IMR-90 (cell line): ENCODE data around the gene TMEM218. TPM values are rescaled to one million over a fixed set of nuclear protein-coding genes. Genes with fewer than 3 reads are reported as not detected.

Experiments used
- ATAC-seq: fragments of 200-7000 bp; cut with Tn5 transposase; 2 replicates; pipeline ENCODE4 v1.9.1; 2020; ENCODE audit warnings: low read depth, mild to moderate bottlenecking, moderate library complexity
- BruUV-seq: library from RNA; stranded (reverse); fragments of 400-500 nt; replicated peaks from 2 replicates; lab custom pipeline; 2021; lab: Mats Ljungman, UMichigan
- CTCF ChIA-PET: fragments of 300-600 bp; formaldehyde crosslinking; extraction: SDS; loops from one replicate; lab custom pipeline; 2021; ENCODE audit warnings: antibody characterized with exemption; lab: Yijun Ruan, JAX
- POLR2A ChIA-PET: fragments of 300-600 bp; sonication (Branson Sonifier 250); formaldehyde crosslinking; loops from one replicate; lab custom pipeline; 2022; ENCODE audit warnings: antibody characterized with exemption; ENCODE audit not compliant: unreplicated experiment; lab: Charles Lee
- DNase-seq: peaks from one replicate; pipeline ENCODE4 v3.0.0; 2013
- H2AFZ ChIP-seq: replicated peaks from 2 replicates; pipeline ENCODE3; 2013; ENCODE audit warnings: low read length, mild to moderate bottlenecking; ENCODE audit not compliant: poor library complexity
- H2AK5ac ChIP-seq: 2 replicates; pipeline ENCODE4 v1.6.1; 2013; ENCODE audit warnings: low read depth, low read length, inconsistent platforms
- H2AK9ac ChIP-seq: replicated peaks from 2 replicates; pipeline ENCODE3; 2013; ENCODE audit warnings: mild to moderate bottlenecking, low read depth, low read length, moderate library complexity; ENCODE audit not compliant: poor library complexity
- H2BK120ac ChIP-seq: 2 replicates; pipeline ENCODE4 v1.6.1; 2013; ENCODE audit warnings: low read depth, low read length, inconsistent platforms
- H2BK15ac ChIP-seq: 3 replicates; pipeline ENCODE4 v1.6.1; 2013; ENCODE audit warnings: low read depth, low read length, inconsistent platforms
- H2BK20ac ChIP-seq: 2 replicates; pipeline ENCODE4 v1.6.1; 2013; ENCODE audit warnings: low read depth, mild to moderate bottlenecking, inconsistent platforms, low read length, moderate library complexity
- H2BK5ac ChIP-seq: 2 replicates; pipeline ENCODE4 v1.6.1; 2013; ENCODE audit warnings: mild to moderate bottlenecking, low read depth, low read length, inconsistent platforms; ENCODE audit not compliant: poor library complexity, severe bottlenecking
- H3K14ac ChIP-seq: replicated peaks from 2 replicates; pipeline ENCODE4 v1.6.1; 2013; ENCODE audit warnings: low read depth, low read length, inconsistent platforms
- H3K18ac ChIP-seq: 2 replicates; pipeline ENCODE4 v1.6.1; 2013; ENCODE audit warnings: low read depth, low read length, control low read depth
- H3K23ac ChIP-seq: 2 replicates; pipeline ENCODE4 v1.6.1; 2013; ENCODE audit warnings: low read depth, low read length, inconsistent platforms
- H3K27ac ChIP-seq: 2 replicates; pipeline ENCODE4 v1.5.1; 2013; ENCODE audit warnings: mild to moderate bottlenecking, control low read depth, low read length; ENCODE audit not compliant: insufficient read depth
- H3K27me3 ChIP-seq: 2 replicates; pipeline ENCODE4 v1.6.1; 2013; ENCODE audit warnings: low read length; ENCODE audit not compliant: control insufficient read depth, insufficient read depth
- H3K36me3 ChIP-seq: 2 replicates; pipeline ENCODE4 v1.6.1; 2013; ENCODE audit warnings: low read length, mixed read lengths; ENCODE audit not compliant: control insufficient read depth, insufficient read depth
- H3K4ac ChIP-seq: 2 replicates; pipeline ENCODE4 v1.6.1; 2013; ENCODE audit warnings: low read depth, low read length, inconsistent platforms
- H3K4me1 ChIP-seq: 2 replicates; pipeline ENCODE4 v1.6.1; 2013; ENCODE audit warnings: low read length, mixed read lengths; ENCODE audit not compliant: control insufficient read depth, insufficient read depth
- H3K4me2 ChIP-seq: 2 replicates; pipeline ENCODE4 v1.6.1; 2013; ENCODE audit warnings: low read depth, mild to moderate bottlenecking, control low read depth, low read length, moderate library complexity
- H3K4me3 ChIP-seq: 2 replicates; pipeline ENCODE4 v1.5.1; 2013; ENCODE audit warnings: low read depth, mild to moderate bottlenecking, control low read depth, low read length, moderate library complexity; ENCODE audit not compliant: insufficient read depth
- H3K56ac ChIP-seq: 2 replicates; pipeline ENCODE4 v1.6.1; 2013; ENCODE audit warnings: low read length, inconsistent platforms; ENCODE audit not compliant: insufficient read depth; ENCODE audit errors: extremely low read depth
- H3K79me1 ChIP-seq, 2 experiments: 2 replicates each; pipeline ENCODE4 v1.6.1; 2013; ENCODE audit warnings: low read length in 2 of 2, inconsistent platforms in 1 of 2, low read depth in 1 of 2
- H3K9ac ChIP-seq: 2 replicates; pipeline ENCODE4 v1.6.1; 2013; ENCODE audit warnings: low read depth, low read length, control low read depth
- H3K9me1 ChIP-seq: 2 replicates; pipeline ENCODE4 v1.6.1; 2013; ENCODE audit warnings: low read length, inconsistent platforms; ENCODE audit not compliant: insufficient read depth
- H3K9me3 ChIP-seq: 2 replicates; pipeline ENCODE4 v1.6.1; 2013; ENCODE audit warnings: low read length; ENCODE audit not compliant: control insufficient read depth, insufficient read depth
- H4K20me1 ChIP-seq: 2 replicates; pipeline ENCODE4 v1.6.1; 2013; ENCODE audit warnings: low read length, inconsistent platforms; ENCODE audit not compliant: insufficient read depth
- H4K5ac ChIP-seq: 2 replicates; pipeline ENCODE4 v1.6.1; 2013; ENCODE audit warnings: mild to moderate bottlenecking, low read depth, low read length, control low read depth
- H4K8ac ChIP-seq, 2 experiments: 2 replicates each; pipeline ENCODE4 v1.6.1; 2013; ENCODE audit warnings: low read depth in 2 of 2, low read length in 2 of 2, control low read depth in 1 of 2, inconsistent platforms in 1 of 2
- H4K91ac ChIP-seq: 2 replicates; pipeline ENCODE4 v1.6.1; 2013; ENCODE audit warnings: low read depth, low read length, inconsistent platforms; ENCODE audit not compliant: insufficient read depth
- BHLHE40 ChIP-seq: fragments of 150-350 bp; IDR thresholded peaks from 2 replicates; pipeline ENCODE4 v1.6.1; 2016; ENCODE audit warnings: mild to moderate bottlenecking, low read depth, low read length
- CEBPB ChIP-seq: IDR thresholded peaks from 2 replicates; pipeline ENCODE4 v1.6.1; 2012; ENCODE audit warnings: low read depth, low read length, improper control_type of control experiment
- CHD1 ChIP-seq: IDR thresholded peaks from 2 replicates; pipeline ENCODE4 v1.6.1; 2012; ENCODE audit warnings: low read depth, low read length, improper control_type of control experiment
- CTCF ChIP-seq: conservative IDR thresholded peaks from 2 replicates; pipeline ENCODE4 v1.5.1; 2012; ENCODE audit warnings: mild to moderate bottlenecking, low read depth, low read length, improper control_type of control experiment
- FOS ChIP-seq: fragments of 150-350 bp; IDR thresholded peaks from 2 replicates; pipeline ENCODE4 v1.6.1; 2016; ENCODE audit warnings: low read depth, low read length
- MAFK ChIP-seq: IDR thresholded peaks from 2 replicates; pipeline ENCODE4 v1.6.1; 2012; ENCODE audit warnings: low read depth, low read length, improper control_type of control experiment
- MAZ ChIP-seq: IDR thresholded peaks from 2 replicates; pipeline ENCODE4 v1.6.1; 2012; ENCODE audit warnings: low read depth, mild to moderate bottlenecking, low read length, improper control_type of control experiment, moderate library complexity, borderline replicate concordance
- MXI1 ChIP-seq: IDR thresholded peaks from 2 replicates; pipeline ENCODE4 v1.6.1; 2012; ENCODE audit warnings: low read depth, mild to moderate bottlenecking, low read length, moderate library complexity, borderline replicate concordance
- NFE2L2 ChIP-seq: fragments of 150-350 bp; IDR thresholded peaks from 2 replicates; pipeline ENCODE4 v1.6.1; 2016; ENCODE audit warnings: low read depth, mild to moderate bottlenecking, low read length
- POLR2A ChIP-seq: IDR thresholded peaks from 2 replicates; pipeline ENCODE4 v1.6.1; 2012; ENCODE audit warnings: mild to moderate bottlenecking, low read depth, low read length
- RAD21 ChIP-seq: IDR thresholded peaks from 2 replicates; pipeline ENCODE4 v1.6.1; 2012; ENCODE audit warnings: low read length, improper control_type of control experiment
- RCOR1 ChIP-seq: IDR thresholded peaks from 2 replicates; pipeline ENCODE4 v1.6.1; 2012; ENCODE audit warnings: mild to moderate bottlenecking, low read length, improper control_type of control experiment; ENCODE audit not compliant: insufficient replicate concordance
- RFX5 ChIP-seq: IDR thresholded peaks from 2 replicates; pipeline ENCODE4 v1.8.0; 2012; ENCODE audit warnings: low read depth, mild to moderate bottlenecking, low read length, moderate library complexity
- SMC3 ChIP-seq: fragments of 150-350 bp; IDR thresholded peaks from 2 replicates; pipeline ENCODE4 v1.6.1; 2016; ENCODE audit warnings: low read depth, mild to moderate bottlenecking, antibody characterized with exemption, low read length, moderate library complexity
- WGBS, 2 experiments: methylation state at CpG; one replicate each; pipeline versions ENCODE4 v1.1.5 to v1.1.7; 2013; ENCODE audit warnings: missing lambda C conversion rate in 2 of 2; ENCODE audit not compliant: insufficient read length in 1 of 2; ENCODE audit errors: extremely low coverage in 2 of 2; 5-methylcytosine and 5-hydroxymethylcytosine counted together
- dilution Hi-C: fragments of 300-500 bp; cut with HindIII; formaldehyde crosslinking; loops from one replicate; pipeline ENCODE4 v1.14.3; 2018; ENCODE audit warnings: low sequenced_read_pairs; ENCODE audit not compliant: unreplicated experiment
- in situ Hi-C: fragments of 300-500 bp; cut with MboI; formaldehyde crosslinking; loops from 3 replicates; pipeline ENCODE4 v1.14.3; 2019; ENCODE audit warnings: low sequenced_read_pairs, inconsistent platforms, mixed read lengths
- intact Hi-C: fragments of 100-400 bp; cut with micrococcal nuclease; formaldehyde crosslinking; loops from 2 replicates; pipeline ENCODE4 v1.10.0; 2022
- polyA plus RNA-seq, 3 experiments: library from polyadenylated mRNA; depleted of rRNA; stranded (reverse); fragments of >200 nt; gene quantifications; 2 replicates each; pipeline ENCODE4 v1.2.3, GENCODE V29; 2012; ENCODE audit warnings: low replicate concordance in 1 of 3
- total RNA-seq: library from RNA; depleted of rRNA; stranded (reverse); fragments of >200 nt; gene quantifications from 2 replicates; pipeline ENCODE4 v1.2.3, GENCODE V29; 2012
- TF ChIP-seq, protein P1 (sequence below): fragments of 150-350 bp; IDR thresholded peaks from 2 replicates; pipeline ENCODE4 v1.6.1; 2016; ENCODE audit warnings: low read depth, mild to moderate bottlenecking, low read length, moderate library complexity, borderline replicate concordance
- TF ChIP-seq, protein P2 (sequence below): fragments of 150-350 bp; IDR thresholded peaks from 2 replicates; pipeline ENCODE4 v1.6.1; 2017; ENCODE audit warnings: mild to moderate bottlenecking, antibody characterized with exemption, low read length, low read depth

TMEM218 gene
- total and polyA plus RNA-seq, 2 of the 4 experiments (the other 2 are of a cell fraction): 19.4 to 23.0 TPM

DNA sequence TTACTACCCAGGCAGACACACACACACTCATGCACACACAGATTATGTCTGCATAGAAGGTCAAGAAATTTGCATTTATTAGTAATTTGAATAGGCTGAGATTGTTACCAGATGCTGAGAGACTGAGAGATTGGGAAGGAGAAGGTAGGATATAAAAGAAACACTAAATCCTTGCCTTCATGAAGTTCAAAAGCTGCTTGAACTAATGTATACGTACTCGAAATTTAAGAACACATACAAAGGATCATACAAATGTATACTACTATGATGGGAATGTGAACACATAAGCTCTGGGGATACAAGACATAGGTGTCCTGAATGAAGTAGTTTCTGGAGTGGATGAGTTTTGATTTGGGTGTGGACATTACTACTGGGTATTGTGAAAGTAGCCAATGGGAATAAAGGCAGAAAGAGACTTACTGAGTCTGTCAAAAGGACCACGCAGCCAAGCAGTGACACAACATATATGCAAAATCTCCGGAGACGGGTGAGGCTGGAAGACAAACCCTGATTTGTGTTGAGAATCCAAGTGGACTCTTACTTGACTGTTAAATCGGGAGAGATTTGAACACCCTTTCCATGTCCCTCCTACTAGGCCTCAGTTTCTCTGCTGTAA, 45.8 kb upstream of the TMEM218 start:
- BruUV-seq: no TSS peak
- intact Hi-C loops: no loop called here
- H3K14ac ChIP-seq: no peak overlapping the region

More for the DNA sequence above, 45.8 kb upstream of the TMEM218 start:
- Histone ChIP-seq H3K18ac (no peak overlapping the region), H2AK5ac (no peak overlapping the region), H2BK120ac (no peak overlapping the region), H3K4ac (no peak overlapping the region), H3K4me3 (no peak overlapping the region), H3K4me1 (no peaks in the 10 kb centered on the region), H2BK5ac (no peak overlapping the region), H4K8ac (no peak overlapping the region), H4K5ac (no peak overlapping the region), H2BK15ac (no peak overlapping the region), H3K9me1 (no peaks in the 10 kb centered on the region; the same call in 1 of the 2 replicates), H3K56ac (no peak overlapping the region), H3K23ac (no peak overlapping the region), H3K9ac (no peak overlapping the region), H2AK9ac (no peak overlapping the region), H2BK20ac (no peak overlapping the region), H4K20me1 (no peaks in the 10 kb centered on the region), H3K79me1 (no peaks in the 10 kb centered on the region), H3K36me3 (no peaks in the 10 kb centered on the region), H3K9me3 (no peaks in the 10 kb centered on the region), H3K27me3 (peaks cover 39% of the 10 kb centered on the region), H3K4me2 (no peak overlapping the region), H4K91ac (no peak overlapping the region), H3K27ac (no peak overlapping the region), H2AFZ (no peak overlapping the region)
- in situ Hi-C loops: no loop called here
- DNase-seq (no peak), ATAC-seq (no peak)
- WGBS, 2 experiments: no CpG with 5 or more reads among the region's 6 CpGs
- ChIA-PET POLR2A (no interaction called here), CTCF (no interaction called here)
- dilution Hi-C loops: no loop called here
- no peak for TF ChIP-seq RAD21
- TF ChIP-seq BHLHE40: no peak
- no peak for TF ChIP-seq MAZ
- TF ChIP-seq CHD1: no peak
- TF ChIP-seq SMC3: no peak
- TF ChIP-seq, protein P1, sequence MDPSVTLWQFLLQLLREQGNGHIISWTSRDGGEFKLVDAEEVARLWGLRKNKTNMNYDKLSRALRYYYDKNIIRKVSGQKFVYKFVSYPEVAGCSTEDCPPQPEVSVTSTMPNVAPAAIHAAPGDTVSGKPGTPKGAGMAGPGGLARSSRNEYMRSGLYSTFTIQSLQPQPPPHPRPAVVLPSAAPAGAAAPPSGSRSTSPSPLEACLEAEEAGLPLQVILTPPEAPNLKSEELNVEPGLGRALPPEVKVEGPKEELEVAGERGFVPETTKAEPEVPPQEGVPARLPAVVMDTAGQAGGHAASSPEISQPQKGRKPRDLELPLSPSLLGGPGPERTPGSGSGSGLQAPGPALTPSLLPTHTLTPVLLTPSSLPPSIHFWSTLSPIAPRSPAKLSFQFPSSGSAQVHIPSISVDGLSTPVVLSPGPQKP: no peak
- TF ChIP-seq MXI1: no peak
- TF ChIP-seq POLR2A: no peak
- no peak for TF ChIP-seq RFX5
- no peak for TF ChIP-seq CTCF
- TF ChIP-seq RCOR1: no peak
- TF ChIP-seq NFE2L2: no peak
- no peak for TF ChIP-seq FOS
- TF ChIP-seq MAFK: no peak
- TF ChIP-seq CEBPB: no peak
- TF ChIP-seq, protein P2, sequence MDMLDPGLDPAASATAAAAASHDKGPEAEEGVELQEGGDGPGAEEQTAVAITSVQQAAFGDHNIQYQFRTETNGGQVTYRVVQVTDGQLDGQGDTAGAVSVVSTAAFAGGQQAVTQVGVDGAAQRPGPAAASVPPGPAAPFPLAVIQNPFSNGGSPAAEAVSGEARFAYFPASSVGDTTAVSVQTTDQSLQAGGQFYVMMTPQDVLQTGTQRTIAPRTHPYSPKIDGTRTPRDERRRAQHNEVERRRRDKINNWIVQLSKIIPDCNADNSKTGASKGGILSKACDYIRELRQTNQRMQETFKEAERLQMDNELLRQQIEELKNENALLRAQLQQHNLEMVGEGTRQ: no peak
